GM12878 (cell line): Measurements from ENCODE around the gene MCC.

ENCODE experiments used
- CHD1 ChIP-seq: IDR thresholded peaks from 2 replicates; pipeline ENCODE4 v1.6.1; 2012; ENCODE audit warnings: low read depth, low read length, improper control_type of control experiment
- CTCF ChIP-seq, 3 experiments: IDR thresholded peaks in 2 of 3; conservative IDR thresholded peaks in 1 of 3; 2 replicates each; pipeline ENCODE4 v1.5.1; 2011; ENCODE audit warnings: low read depth in 3 of 3, low read length in 3 of 3, mild to moderate bottlenecking in 3 of 3, control low read depth in 2 of 3, moderate library complexity in 2 of 3, inconsistent platforms in 1 of 3, mixed read lengths in 1 of 3; ENCODE audit not compliant: control insufficient read depth in 2 of 3, insufficient read depth in 1 of 3; ENCODE audit errors: extremely low read depth in 1 of 3
- EP300 ChIP-seq, 2 experiments: fragments of 150-350 bp in 1 of 2; IDR thresholded peaks; 2 replicates each; pipeline ENCODE4 v1.6.1; 2011 to 2012; ENCODE audit warnings: low read depth in 2 of 2, low read length in 2 of 2, borderline replicate concordance in 1 of 2, improper control_type of control experiment in 1 of 2, inconsistent platforms in 1 of 2; ENCODE audit not compliant: control insufficient read depth in 1 of 2
- MAX ChIP-seq: IDR thresholded peaks from 2 replicates; pipeline ENCODE4 v1.6.1; 2012; ENCODE audit warnings: low read depth, low read length, improper control_type of control experiment
- RBBP5 ChIP-seq: fragments of 200-600 bp; sonication (generic); conservative IDR thresholded peaks from 2 replicates; pipeline ENCODE4 v1.6.1; 2016
- SMAD1 ChIP-seq: fragments of 450-650 bp; IDR thresholded peaks from 2 replicates; pipeline ENCODE4 v1.6.1; 2018; ENCODE audit warnings: mild to moderate bottlenecking, low read depth; ENCODE audit not compliant: partially characterized antibody
- TAF1 ChIP-seq: IDR thresholded peaks from 2 replicates; pipeline ENCODE4 v1.6.1; 2011; ENCODE audit warnings: mild to moderate bottlenecking, low read depth, low read length, borderline replicate concordance
- ZBTB33 ChIP-seq: fragments of 450-650 bp; IDR thresholded peaks from 2 replicates; pipeline ENCODE4 v1.6.1; 2017; ENCODE audit warnings: mild to moderate bottlenecking
- ZNF217 ChIP-seq: fragments of 450-650 bp; IDR thresholded peaks from 2 replicates; pipeline ENCODE4 v1.6.1; 2017; ENCODE audit warnings: antibody characterized with exemption, mild to moderate bottlenecking
- TF ChIP-seq, protein P1 (sequence below): fragments of 450-650 bp; formaldehyde crosslinking; IDR thresholded peaks from 2 replicates; pipeline ENCODE4 v1.4.0; 2020; ENCODE audit warnings: mild to moderate bottlenecking, moderate library complexity
- TF ChIP-seq, protein P2 (sequence below): IDR thresholded peaks from 2 replicates; pipeline ENCODE4 v1.6.1; 2011; ENCODE audit warnings: borderline replicate concordance, low read depth, mild to moderate bottlenecking, moderate library complexity, mixed read lengths, low read length; ENCODE audit not compliant: insufficient read depth; ENCODE audit errors: extremely low read length

DNA sequence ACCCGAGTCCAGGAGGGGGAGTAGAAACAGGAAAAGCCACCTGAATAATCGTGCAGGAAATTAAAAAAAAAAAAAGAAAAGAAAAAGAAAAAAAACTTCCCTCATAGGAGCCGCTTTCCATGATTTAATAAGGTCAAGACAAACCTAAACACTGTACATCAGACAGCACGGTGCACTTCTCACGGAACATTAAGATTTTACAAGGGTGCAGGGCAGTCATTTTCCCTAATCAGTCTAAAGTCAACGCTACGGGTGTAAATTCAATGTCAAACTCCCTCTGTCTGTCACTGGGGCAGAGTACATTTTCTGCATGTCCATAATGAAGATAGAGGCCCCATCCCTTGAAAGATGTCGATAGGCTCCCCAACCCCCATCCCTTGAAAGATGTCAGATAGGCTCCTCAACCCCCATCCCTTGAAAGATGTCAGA lies 193.1 kb downstream of the MCC start:
- TF ChIP-seq, protein P1, sequence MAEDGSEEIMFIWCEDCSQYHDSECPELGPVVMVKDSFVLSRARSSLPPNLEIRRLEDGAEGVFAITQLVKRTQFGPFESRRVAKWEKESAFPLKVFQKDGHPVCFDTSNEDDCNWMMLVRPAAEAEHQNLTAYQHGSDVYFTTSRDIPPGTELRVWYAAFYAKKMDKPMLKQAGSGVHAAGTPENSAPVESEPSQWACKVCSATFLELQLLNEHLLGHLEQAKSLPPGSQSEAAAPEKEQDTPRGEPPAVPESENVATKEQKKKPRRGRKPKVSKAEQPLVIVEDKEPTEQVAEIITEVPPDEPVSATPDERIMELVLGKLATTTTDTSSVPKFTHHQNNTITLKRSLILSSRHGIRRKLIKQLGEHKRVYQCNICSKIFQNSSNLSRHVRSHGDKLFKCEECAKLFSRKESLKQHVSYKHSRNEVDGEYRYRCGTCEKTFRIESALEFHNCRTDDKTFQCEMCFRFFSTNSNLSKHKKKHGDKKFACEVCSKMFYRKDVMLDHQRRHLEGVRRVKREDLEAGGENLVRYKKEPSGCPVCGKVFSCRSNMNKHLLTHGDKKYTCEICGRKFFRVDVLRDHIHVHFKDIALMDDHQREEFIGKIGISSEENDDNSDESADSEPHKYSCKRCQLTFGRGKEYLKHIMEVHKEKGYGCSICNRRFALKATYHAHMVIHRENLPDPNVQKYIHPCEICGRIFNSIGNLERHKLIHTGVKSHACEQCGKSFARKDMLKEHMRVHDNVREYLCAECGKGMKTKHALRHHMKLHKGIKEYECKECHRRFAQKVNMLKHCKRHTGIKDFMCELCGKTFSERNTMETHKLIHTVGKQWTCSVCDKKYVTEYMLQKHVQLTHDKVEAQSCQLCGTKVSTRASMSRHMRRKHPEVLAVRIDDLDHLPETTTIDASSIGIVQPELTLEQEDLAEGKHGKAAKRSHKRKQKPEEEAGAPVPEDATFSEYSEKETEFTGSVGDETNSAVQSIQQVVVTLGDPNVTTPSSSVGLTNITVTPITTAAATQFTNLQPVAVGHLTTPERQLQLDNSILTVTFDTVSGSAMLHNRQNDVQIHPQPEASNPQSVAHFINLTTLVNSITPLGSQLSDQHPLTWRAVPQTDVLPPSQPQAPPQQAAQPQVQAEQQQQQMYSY (CRISPR knock-in tag): no peak
- no peak for TF ChIP-seq CTCF (IDR thresholded peaks at IDR 0.05 in 2 of 3, conservative IDR thresholded peaks at IDR 0.05 in 1 of 3; ENCODE audit: control insufficient read depth in 2 of 3, extremely low read depth in 1 of 3, insufficient read depth in 1 of 3, low read depth in 3 of 3, low read length in 3 of 3)
- TF ChIP-seq, protein P2, sequence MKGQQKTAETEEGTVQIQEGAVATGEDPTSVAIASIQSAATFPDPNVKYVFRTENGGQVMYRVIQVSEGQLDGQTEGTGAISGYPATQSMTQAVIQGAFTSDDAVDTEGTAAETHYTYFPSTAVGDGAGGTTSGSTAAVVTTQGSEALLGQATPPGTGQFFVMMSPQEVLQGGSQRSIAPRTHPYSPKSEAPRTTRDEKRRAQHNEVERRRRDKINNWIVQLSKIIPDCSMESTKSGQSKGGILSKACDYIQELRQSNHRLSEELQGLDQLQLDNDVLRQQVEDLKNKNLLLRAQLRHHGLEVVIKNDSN: no peak
- no peak for TF ChIP-seq ZBTB33
- TF ChIP-seq EP300 (IDR thresholded peaks at IDR 0.05; ENCODE audit: borderline replicate concordance in 1 of 2, control insufficient read depth in 1 of 2, low read depth in 2 of 2, low read length in 2 of 2): no peak
- no peak for TF ChIP-seq TAF1
- TF ChIP-seq SMAD1: no peak
- no peak for TF ChIP-seq CHD1
- TF ChIP-seq RBBP5: no peak
- no peak for TF ChIP-seq MAX
- TF ChIP-seq ZNF217: no peak
